ENCODE measurements around the gene DYNLRB1.
"Not testable (repeated sequence)": the region's sequence is repeated elsewhere in the genome, so short reads cannot be mapped to it uniquely, and the experiment has no call there.

DYNLRB1 gene

GRCh38 chr20:34511891-34512265 lies 4.3 kb upstream of the DYNLRB1 start:
- DNase-seq (ENCODE audit: extremely low spot score), result no peak
- no peak for TF ChIP-seq CTCF (IDR thresholded peaks at IDR 0.05; ENCODE audit: control extremely low read depth, extremely low read depth, low read depth, missing control alignments)
- POLR2A ChIA-PET, result no interaction called here
- CTCF ChIA-PET, result interaction anchor here (1.0 to 2.1 kb wide), 5 partner anchors 11 to 258 kb away, joined by 4 to 10 read pairs (median 4); no protein-coding TSS in a partner anchor

GRCh38 chr20:34512266-34512954 lies 3.8 kb upstream of the DYNLRB1 start:
- no peak for TF ChIP-seq CTCF (IDR thresholded peaks at IDR 0.05; ENCODE audit: control extremely low read depth, extremely low read depth, low read depth, missing control alignments)
- ChIA-PET CTCF (interaction anchor here (1.0 to 2.1 kb wide), 5 partner anchors 10 to 257 kb away, joined by 4 to 10 read pairs (median 4); no protein-coding TSS in a partner anchor), POLR2A (no interaction called here)

GRCh38 chr20:34512955-34513419 lies 3.2 kb upstream of the DYNLRB1 start:
- POLR2A ChIA-PET, result no interaction called here

More at GRCh38 chr20:34512266-34512954, 3.8 kb upstream of the DYNLRB1 start:
- no peak for DNase-seq (ENCODE audit: extremely low spot score)

GRCh38 chr20:34514034-34514433 lies 2.2 kb upstream of the DYNLRB1 start:
- POLR2A ChIA-PET, result interaction anchor here (0.7 kb wide), 1 partner anchor 13 kb away, joined by 3 read pairs; no protein-coding TSS in a partner anchor
- not testable (repeated sequence) for DNase-seq (ENCODE audit: extremely low spot score)
- CTCF ChIA-PET, result interaction anchor here (1.0 to 1.5 kb wide), 5 partner anchors 21 to 201 kb away, joined by 3 to 4 read pairs (median 3); no protein-coding TSS in a partner anchor

More at GRCh38 chr20:34512955-34513419, 3.2 kb upstream of the DYNLRB1 start:
- TF ChIP-seq CTCF (IDR thresholded peaks at IDR 0.05; ENCODE audit: control extremely low read depth, extremely low read depth, low read depth, missing control alignments), result no peak
- DNase-seq (ENCODE audit: extremely low spot score), result no peak
- CTCF ChIA-PET, result interaction anchor here (1.0 to 2.1 kb wide), 6 partner anchors 10 to 257 kb away, joined by 4 to 10 read pairs (median 4); no protein-coding TSS in a partner anchor

- POLR2A ChIA-PET, result interaction anchor here (0.6 kb wide), 1 partner anchor 1210 kb away, joined by 4 read pairs; no protein-coding TSS in a partner anchor
- no peak for DNase-seq (ENCODE audit: extremely low spot score)
These were observed 1.2 kb upstream of the DYNLRB1 start for GRCh38 chr20:34514897-34515483.

GRCh38 chr20:34515484-34516246 lies 557 bp upstream of the DYNLRB1 start:
- DNase-seq (ENCODE audit: extremely low spot score), result peak; percentile 82
- ChIA-PET POLR2A (interaction anchor here (1.0 kb wide), 1 partner anchor 117 kb away, joined by 3 read pairs; no protein-coding TSS in a partner anchor), CTCF (interaction anchor here (0.6 to 4.9 kb wide), 15 partner anchors 9 to 325 kb away, joined by 3 to 60 read pairs (median 3); no protein-coding TSS in a partner anchor)
- no peak for TF ChIP-seq CTCF (IDR thresholded peaks at IDR 0.05; ENCODE audit: control extremely low read depth, extremely low read depth, low read depth, missing control alignments)

More at GRCh38 chr20:34514897-34515483, 1.2 kb upstream of the DYNLRB1 start:
- TF ChIP-seq CTCF (IDR thresholded peaks at IDR 0.05; ENCODE audit: control extremely low read depth, extremely low read depth, low read depth, missing control alignments), result no peak
- CTCF ChIA-PET, result interaction anchor here (0.6 to 4.9 kb wide), 14 partner anchors 10 to 324 kb away, joined by 3 to 60 read pairs (median 3); no protein-coding TSS in a partner anchor
